GM19324 (cell line): Measurements from ENCODE around the gene C20orf202.

Experiments used
- ATAC-seq: cut with Tn5 transposase; IDR thresholded peaks from one replicate; pipeline ENCODE4 v1.9.1; 2021; ENCODE audit warnings: mild to moderate bottlenecking, moderate library complexity; ENCODE audit not compliant: unreplicated experiment, low FRiP score

Gene C20orf202

DNA sequence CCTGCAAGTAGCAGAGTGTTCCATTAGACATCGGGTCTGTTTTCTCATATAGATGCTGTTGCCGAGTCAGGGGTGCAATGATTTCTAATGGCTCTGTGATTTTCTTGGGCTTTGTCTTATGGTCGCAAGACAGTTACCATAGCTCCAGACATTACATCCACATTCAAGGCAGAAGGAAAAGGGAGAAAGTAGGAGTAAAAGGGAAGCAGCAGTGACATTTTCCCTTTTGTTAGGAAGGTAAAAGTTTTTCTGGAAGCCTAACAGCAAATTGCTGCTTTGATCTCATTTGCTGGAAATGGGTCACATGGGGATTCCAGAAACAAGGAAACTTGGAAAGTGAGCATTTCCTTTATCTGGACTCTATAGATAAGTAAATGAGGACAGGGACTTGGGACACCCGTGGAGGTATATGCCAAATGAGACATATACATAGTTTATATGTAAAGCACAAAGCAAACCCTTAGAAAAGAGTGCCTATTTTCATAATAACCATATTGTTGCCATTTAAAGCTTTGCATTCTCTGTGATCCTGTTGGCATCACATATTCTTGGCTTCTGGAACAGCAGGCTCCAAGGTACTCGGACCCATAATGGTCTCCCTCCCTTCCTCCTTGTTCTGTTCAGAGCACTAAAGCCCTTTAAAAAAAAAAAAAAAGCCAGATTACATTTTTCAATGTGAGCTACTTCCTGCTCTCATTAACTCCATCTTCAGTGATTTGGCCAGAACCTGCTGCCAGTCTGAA, at the start of gene C20orf202:
Gene C20orf202 (plus strand): TSS at position 693 of the 743 bp plus-strand sequence. CDS start 132 bp downstream, outside the sequence.
- no peak for ATAC-seq

DNA sequence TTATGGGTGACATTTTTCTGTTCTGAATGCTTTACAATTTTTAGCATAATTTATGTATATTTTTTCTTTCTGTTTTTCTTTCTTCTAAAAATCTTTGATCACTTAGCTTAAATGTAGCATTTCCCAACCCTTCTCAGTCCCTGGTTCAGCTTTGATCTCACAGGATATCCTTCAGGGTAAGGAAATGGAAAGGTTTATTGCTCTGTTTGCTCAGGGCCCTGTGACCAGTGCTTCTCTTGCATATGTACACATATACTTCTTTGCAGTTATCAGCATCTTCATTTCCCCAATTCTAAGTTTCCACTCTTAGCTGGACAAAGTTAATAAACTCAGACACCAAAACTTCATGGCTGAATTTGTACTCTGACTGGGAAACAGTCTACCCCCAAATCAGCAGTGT, 49.0 kb upstream of the C20orf202 start:
- no peak for ATAC-seq

DNA sequence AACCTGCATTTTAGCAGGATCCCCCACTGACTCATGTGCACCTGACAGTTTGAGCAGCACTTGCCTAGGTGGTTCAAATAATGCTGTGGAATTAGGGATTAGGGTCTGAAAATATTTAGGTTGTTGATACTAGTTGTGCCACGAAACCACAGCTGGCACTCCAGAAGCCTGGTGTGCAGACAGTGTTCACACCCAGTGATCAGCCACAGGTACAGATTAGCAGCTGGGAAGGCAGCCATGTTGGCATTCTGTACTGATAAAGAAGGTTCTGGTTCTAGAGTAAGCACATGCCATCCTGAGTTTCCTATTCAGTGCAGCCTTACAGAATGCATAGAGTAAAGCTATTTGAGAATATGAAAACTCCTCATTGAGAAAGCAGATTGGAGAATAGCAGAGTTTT, 48.6 kb upstream of the C20orf202 start:
- no peak for ATAC-seq

DNA sequence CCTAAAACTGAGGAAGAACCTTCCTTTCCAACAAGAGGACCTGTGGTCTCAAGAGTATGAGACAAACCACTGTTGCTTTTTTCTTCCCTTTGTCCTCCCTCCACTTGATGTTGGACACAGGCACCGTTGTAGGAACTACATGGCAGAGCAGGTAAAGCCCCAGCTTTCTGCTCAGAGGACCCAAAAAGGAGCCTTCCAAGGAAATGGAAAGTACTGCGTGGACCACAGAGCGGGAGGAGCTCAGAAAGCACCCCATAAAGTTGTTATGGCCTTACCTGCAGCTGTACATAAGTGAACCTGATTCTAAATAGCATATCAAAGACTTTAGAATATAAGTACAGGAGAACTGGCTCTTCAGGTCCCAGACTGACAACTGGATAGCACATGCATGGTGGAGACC, 47.9 kb upstream of the C20orf202 start:
- no peak for ATAC-seq

DNA sequence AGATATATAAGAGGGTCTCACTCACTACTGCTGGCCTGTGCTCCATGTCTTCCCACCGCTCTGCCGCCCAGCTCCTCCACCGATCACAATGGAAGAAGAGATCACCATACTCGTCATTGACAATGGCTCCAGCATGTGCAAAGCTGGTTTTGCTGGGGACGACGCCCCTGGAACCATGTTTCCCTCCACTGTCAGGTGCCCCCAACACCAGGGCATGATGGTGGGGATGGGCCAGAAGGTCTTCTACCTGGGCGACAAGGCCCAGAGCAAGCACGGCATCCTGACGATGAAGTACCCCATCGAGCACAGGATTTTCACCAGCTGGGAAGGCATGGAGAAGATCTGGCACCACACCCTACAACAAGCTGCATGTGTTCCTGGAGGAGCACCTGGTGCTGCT, 42.8 kb upstream of the C20orf202 start:
- no peak for ATAC-seq

DNA sequence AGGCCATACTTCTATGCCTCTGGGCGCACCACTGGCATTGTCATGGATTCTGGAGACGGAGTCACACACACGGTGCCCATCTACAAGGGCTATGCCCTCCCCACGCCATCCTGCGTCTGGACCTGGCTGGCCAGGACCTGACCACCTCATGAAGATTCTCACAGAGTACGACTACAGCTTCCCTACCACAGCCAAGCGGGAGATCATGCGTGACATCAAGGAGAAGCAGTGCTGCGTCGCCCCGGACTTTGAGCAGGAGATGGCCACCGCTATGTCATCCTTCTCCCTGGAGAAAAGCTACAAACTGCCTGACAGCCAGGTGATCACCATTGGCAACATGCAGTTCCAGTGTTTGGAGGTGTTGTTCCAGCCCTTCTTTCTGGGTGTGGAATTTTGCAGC, 42.3 kb upstream of the C20orf202 start:
- ATAC-seq, result no peak

DNA sequence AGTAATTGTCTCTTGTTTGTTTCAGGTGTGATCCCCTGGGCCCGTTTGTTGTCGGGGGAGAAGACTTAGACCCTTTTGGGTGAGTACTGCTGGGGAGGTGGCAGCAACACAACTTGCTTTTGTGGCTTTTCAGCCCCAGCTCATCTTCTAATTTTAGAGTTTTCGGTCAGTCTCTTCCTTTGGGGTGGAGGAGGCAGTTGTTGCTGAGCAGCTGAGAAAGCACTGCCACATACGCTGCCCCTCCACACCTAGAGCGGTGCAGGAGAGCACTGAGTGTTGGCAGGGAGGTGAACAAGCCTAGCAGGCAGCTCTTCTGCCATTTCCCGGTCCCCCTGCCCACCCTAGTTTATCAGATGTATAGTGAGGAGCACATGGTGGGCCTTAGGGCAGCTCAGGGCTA, 40.1 kb upstream of the C20orf202 start:
- ATAC-seq, result no peak

DNA sequence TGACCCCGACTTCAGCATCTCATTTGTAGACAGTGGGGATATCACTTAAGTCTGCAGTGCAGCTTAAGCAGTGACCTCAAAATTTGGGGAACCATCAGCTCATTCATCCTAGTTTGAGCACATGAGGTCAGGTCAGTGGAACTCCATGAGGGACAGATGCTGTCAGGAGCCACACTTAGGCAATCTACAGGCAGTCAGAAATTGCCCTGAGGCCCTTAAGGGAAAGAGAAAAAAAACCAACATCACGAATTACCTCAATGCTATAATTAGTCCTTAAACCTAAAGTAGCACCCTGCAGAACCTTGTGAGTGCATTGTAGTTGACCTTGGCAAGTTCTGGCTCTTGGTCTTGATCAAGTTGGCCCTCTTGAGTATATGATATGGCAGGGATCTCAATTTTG, 39.6 kb upstream of the C20orf202 start:
- ATAC-seq, result no peak

DNA sequence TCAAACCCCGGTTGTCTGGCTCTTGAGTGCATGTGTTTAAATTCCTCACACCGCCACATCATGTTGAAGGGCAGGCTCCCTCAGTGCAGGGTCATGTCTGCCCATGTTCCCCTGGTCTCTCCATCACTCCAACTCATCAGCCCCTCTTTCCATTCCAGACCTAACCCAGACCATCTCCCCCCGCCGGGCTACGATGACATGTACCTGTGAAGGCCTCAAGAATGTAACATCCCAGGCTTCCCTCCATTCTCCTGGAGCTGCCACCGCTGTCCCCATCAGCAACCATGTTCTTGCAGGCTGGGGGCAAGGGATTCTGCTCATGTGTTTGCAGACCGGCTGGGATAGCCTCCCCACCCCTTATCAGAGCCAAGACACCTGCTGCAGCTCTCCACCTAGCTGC, 38.4 kb upstream of the C20orf202 start:
- no peak for ATAC-seq

DNA sequence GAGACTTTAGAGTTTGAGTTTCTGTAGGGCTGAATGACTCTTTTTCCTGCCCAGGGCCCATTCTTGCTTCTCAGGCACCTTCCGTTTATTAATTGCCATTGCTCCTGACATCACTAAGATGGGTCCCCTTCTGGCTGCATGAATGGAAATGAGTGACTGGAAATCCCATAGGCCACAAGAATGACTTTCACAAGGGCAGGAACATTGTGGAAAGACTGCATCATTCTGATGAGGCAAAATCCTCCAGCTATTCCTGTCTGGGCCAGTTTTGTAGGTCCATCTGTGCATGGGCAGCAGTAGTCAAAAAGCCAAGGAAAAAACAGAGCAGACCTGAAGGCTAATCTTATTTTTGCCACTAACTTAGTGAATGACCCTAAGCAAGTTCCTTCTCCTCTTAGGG, 37.7 kb upstream of the C20orf202 start:
- no peak for ATAC-seq

DNA sequence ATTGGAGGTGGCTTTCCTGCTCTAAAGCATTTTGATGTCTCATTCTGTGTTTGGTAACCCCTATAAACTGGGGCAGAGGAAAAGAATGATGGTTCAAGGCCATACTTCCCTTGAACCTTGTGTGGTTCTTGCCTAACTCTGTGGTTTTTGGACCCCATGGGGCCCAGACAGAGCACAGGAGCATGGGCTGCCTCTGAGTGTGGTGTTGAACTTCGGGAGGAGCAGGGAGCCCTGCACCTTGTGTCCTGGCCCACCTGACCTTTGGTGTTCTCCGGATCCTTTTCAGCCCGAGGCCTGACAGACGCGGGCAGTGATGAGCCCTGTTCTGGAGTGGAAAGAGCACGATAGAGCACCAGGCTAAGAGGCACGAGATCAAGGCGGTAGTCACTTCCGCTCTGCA, 37.3 kb upstream of the C20orf202 start:
- no peak for ATAC-seq

DNA sequence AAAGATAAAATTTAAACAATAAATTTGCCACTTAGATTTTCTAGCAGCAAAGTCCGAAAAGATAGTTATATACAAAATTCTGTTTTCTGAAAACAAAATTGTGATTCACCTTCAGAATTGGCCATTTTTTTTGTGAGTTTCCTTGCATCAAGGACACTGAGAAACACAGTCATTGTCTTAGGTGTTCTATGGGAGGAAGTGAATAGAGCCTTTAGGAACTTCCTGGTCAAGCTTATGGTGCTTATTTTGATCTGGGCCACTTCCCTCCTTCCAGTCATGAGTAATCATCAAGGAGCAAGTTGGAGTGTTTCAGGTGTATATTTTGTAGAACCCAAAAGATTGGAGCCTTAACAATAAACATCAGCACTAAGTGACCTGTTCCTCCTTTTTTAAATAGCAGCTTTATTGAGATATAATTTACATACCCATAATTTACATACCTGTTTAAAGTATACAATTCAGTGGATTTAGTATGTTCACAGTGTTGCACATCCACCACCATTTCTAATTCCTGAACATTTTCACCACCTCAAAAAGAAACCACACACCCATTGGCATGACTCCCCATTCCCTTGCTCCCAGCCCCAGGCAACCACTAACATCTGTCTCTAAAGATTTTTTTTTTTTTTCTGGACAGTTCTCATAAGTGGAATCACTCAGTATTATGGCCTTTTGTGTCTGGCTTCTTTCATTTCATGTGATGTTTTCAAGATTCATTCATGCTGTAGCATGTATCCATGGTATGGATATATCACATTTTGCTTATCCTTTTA, 36.1 kb upstream of the C20orf202 start:
- no peak for ATAC-seq

DNA sequence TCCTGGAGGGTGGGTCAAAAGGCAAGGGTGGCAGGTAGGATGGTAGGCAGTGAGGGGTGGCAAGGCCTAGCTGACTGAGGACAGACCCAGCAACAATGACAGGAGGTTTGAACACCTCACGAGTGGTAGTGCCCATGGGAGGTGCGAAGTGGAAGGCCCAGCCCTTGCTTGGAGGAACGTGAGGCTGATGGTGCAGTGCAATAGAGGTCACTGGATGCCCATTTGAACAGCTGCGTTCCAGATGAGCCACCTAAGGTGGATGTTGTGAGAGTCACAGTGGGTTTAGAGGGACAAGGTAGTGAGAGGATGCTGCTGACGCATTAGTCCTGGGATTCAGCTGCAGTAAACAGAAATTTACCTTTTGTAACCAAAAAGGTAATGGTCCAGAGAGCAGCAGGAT, 34.0 kb upstream of the C20orf202 start:
- ATAC-seq, result no peak

DNA sequence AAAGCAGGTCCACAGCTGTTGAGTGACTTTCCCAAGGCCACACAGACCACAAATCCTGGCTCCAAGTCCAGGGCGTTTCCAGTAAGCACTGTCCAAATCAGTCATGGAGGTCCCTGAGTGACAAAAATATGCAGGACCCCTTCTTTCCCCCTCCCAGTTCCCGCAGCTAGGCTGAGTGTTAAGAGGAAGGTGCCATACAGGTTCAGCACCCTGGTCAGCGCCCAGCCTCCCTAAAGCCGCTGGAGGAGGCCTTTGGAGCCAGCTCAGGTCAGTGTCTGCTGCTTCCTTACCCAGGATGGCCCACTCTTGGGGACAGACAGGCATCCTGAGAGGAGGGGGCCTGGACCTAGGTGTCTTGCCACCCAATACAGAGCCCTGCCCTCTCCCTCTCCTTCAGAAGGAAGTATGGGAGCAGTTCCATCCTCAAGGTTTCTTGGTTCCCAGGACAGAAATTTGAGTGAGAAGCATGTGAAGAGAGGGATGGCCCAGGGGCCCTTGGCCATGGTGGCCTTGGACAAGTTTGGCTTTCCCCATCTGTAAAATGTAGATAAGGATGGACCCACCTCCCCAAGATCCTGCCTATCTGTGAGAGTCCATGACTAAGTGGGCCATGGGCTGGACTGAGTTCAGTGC, 31.7 kb upstream of the C20orf202 start:
- ATAC-seq, result no peak

DNA sequence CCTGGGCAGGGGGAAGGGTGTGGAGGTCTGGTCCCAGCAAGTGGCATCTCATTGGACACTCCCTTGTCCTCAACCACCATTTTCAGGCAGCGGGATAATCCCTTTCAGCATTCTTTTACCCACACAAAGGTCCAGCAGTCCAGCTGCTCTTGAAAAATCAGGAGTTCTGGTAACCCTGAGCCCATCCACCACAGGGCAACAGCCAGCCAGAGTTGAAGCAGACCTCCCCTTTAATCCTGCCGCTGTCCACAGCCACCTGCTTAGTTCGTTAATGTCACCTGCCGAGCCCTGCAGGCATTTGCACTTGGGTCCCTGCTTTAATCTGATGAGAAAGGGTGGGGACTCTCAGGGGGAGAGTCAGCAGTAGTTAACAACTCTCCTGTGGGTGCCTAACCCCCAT, 29.6 kb upstream of the C20orf202 start:
- no peak for ATAC-seq

DNA sequence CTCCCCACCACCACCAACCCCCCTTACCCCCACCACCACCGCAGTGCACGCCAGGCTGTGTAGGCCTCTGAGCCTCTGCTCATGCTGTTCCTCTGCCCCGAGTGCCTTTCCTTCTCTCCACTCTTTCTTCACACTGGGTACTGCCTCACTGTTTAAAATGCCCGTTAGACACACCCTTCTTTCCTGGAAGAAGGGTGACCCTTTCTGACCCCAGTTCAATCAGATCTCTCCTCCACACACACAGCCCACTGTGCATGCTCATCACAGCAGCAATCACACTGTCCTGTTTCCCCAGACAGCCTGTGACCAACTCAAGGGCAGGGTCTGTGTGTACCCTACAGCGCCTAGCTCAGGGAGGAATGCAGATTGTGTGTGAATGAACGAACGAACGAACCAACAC, 28.5 kb upstream of the C20orf202 start:
- ATAC-seq, result no peak

DNA sequence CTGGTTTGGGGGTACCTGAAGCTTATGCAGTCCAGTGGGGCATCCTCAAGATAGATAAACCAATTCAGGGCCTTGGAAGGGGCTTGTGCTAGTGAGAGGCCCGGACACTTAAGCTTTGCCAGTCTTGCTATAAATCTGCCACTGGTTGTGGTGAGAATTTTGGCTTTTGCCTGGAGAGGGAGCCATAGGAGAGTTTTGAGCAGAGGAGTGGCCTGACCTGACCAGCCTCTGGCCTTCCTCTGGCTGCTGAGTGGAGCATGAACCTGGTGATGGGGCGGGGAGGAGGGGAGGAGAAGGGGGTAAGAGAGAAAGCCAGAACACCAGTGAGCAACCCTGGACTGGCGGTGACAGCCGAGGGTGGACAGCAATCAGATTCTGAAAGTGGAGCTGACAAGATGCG, 25.6 kb upstream of the C20orf202 start:
- no peak for ATAC-seq

DNA sequence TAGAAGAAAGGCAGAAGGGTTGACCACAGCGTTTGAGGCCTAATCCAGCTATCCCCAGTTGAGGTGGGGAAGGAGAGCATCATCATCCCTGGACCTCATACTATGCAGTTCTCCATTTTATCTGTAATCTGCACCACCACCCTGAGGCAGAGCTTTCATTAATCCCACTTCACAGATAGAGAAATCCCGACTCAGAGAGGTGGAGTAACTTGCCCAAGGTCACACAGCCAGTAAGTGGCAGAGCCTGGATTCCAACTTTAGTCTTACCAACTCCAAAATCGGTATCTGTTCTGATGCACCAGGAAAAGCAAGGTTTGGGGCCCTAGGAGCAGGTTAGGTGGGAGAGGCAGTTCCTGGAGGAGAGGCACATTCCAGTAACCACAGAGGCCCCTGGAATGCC, 25.2 kb upstream of the C20orf202 start:
- no peak for ATAC-seq

DNA sequence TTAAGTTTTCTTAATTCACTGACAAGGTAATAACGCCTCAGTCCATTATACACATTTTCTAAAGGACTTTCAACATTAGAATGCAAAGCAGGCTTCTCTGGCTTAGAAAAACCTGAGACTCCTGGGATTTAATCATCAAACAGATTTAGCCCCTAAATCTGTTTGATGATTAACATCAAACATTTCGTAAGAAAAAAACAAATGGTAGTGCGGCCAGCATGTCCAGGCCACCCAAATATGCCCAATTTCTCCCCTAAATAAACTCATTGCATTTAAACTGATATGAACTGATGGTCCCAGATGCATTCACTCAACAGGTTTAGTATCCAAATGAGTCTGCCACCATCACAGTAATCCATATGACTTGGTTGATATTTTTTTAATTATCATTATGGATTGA, 24.6 kb upstream of the C20orf202 start:
- ATAC-seq, result no peak

DNA sequence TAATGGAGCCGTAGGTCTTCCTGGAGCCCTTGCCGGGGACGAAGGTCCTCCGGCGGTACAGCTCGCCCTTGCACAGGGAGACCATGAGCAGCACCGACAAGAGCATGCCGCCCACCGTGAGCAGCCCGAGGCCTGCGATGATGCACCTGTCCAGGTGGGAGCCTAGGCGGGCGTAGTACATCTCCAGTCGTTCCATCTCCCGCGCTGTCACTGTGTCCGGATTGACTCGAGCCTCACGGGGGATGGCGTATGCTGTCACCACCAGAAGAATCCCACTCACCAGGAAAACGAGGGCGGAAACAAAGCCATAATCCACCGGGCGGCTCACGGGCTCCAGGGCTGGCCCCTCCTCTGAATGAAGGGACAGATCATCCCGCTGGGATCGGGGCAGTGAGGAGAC, 22.3 kb upstream of the C20orf202 start:
- no peak for ATAC-seq

DNA sequence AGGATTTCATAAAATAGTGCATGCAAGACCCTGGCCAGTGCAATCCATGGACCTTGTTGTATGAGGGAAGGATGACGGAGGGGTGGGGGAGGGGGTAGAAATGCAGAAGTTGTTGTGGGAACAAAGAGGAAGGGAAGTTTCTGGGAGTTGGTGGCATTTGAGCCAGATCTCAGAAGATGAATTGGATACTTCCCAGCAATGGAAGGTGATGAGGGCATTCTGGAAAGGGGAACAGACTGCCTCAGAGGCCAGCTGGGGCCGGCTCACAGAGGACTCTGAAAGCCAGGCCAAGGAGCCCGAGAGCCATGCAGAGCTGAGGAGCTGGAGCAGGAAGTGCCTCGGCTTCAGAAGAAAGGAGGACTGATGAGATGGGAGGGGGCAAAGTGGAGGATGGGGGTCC, 21.1 kb upstream of the C20orf202 start:
- ATAC-seq, result no peak

DNA sequence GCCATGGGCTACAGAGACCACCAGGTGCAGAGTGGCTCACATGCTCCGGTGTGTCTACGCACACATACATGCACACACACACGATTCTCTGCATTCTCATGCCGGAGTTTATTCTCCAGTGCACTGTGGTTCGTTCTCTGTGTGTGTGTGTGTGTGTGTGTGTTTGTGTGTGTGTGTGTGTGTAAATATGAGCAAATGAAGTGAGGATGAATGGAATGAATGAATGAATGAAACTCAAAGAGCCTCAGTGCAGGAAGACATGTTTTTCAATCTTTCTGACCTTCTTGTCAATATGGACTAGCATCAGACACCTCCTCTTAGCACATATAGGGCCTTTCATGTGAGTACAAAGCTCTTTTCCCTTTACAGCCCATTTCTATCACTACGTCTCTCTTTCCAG, 20.1 kb upstream of the C20orf202 start:
- no peak for ATAC-seq
